Hepatocyte (in vitro differentiated cells): ENCODE results near the gene TROAP. TPM values are rescaled to one million over a fixed set of nuclear protein-coding genes. Genes with fewer than 3 reads are reported as not detected.

Experiments
- DNase-seq: peaks from one replicate; pipeline ENCODE4 v3.0.0-alpha.2; 2016; ENCODE audit warnings: low spot score
- H2AFZ ChIP-seq: fragments of 200-600 bp; sonication (generic); 2 replicates; pipeline ENCODE4 v1.6.0; 2016; ENCODE audit warnings: antibody characterized with exemption, mild to moderate bottlenecking
- H3K27ac ChIP-seq: fragments of 200-600 bp; sonication (generic); 2 replicates; pipeline ENCODE4 v1.5.1; 2016; ENCODE audit warnings: mild to moderate bottlenecking
- H3K27me3 ChIP-seq: fragments of 200-600 bp; sonication (generic); 2 replicates; pipeline ENCODE4 v1.6.1; 2016
- H3K36me3 ChIP-seq: fragments of 200-600 bp; sonication (generic); replicated peaks from 2 replicates; pipeline ENCODE4 v1.5.1; 2016; ENCODE audit warnings: low read depth; ENCODE audit not compliant: insufficient read depth
- H3K4me1 ChIP-seq: fragments of 200-600 bp; sonication (generic); 2 replicates; pipeline ENCODE4 v1.5.1; 2016; ENCODE audit warnings: mild to moderate bottlenecking, moderate library complexity; ENCODE audit not compliant: insufficient read depth
- H3K4me2 ChIP-seq: fragments of 200-600 bp; sonication (generic); 2 replicates; pipeline ENCODE4 v1.6.0; 2016
- H3K4me3 ChIP-seq: fragments of 200-600 bp; sonication (generic); 2 replicates; pipeline ENCODE4 v1.5.1; 2016; ENCODE audit warnings: mild to moderate bottlenecking
- H3K79me2 ChIP-seq: fragments of 200-600 bp; sonication (generic); 2 replicates; pipeline ENCODE4 v1.6.0; 2017; ENCODE audit warnings: mild to moderate bottlenecking
- H3K9me2 ChIP-seq: fragments of 200-600 bp; sonication (generic); replicated peaks from 2 replicates; pipeline ENCODE4 v1.6.0; 2017; ENCODE audit warnings: mild to moderate bottlenecking; ENCODE audit not compliant: insufficient read depth
- H3K9me3 ChIP-seq: fragments of 200-600 bp; sonication (generic); 2 replicates; pipeline ENCODE4 v1.5.1; 2016; ENCODE audit warnings: low read depth, mild to moderate bottlenecking
- H4K20me1 ChIP-seq: fragments of 200-600 bp; sonication (generic); 2 replicates; pipeline ENCODE4 v1.6.0; 2016; ENCODE audit warnings: mild to moderate bottlenecking; ENCODE audit not compliant: insufficient read depth, poor library complexity, severe bottlenecking
- EZH2 ChIP-seq: fragments of 200-600 bp; sonication (generic); IDR thresholded peaks from 2 replicates; pipeline ENCODE4 v1.6.1; 2016; ENCODE audit warnings: antibody characterized with exemption, mild to moderate bottlenecking, borderline replicate concordance
- EZH2phosphoT487 ChIP-seq: fragments of 200-600 bp; sonication (generic); IDR thresholded peaks from one replicate; pipeline ENCODE4 v1.6.1; 2018; ENCODE audit warnings: antibody characterized with exemption, mild to moderate bottlenecking, low read depth, moderate library complexity; ENCODE audit not compliant: unreplicated experiment, severe bottlenecking
- WGBS: methylation state at CpG from one replicate; pipeline ENCODE4 v1.1.6; 2016; ENCODE audit warnings: low lambda C conversion rate; ENCODE audit errors: missing lambda C conversion rate; 5-methylcytosine and 5-hydroxymethylcytosine counted together
- polyA plus RNA-seq: library from polyadenylated mRNA; unstranded; fragments of >200 nt; fragmentation: Nextera tagmentation; extraction: Ambion mirVana; gene quantifications from 2 replicates; pipeline ENCODE4 v1.2.1, GENCODE V29; 2016
- total RNA-seq: library from RNA; depleted of rRNA; stranded (reverse); fragments of >200 nt; gene quantifications from 2 replicates; pipeline ENCODE4 v1.2.3, GENCODE V29; 2014
- TF ChIP-seq, protein P1 (sequence below): fragments of 200-600 bp; sonication (generic); IDR thresholded peaks from 2 replicates; pipeline ENCODE4 v1.5.1; 2016; ENCODE audit warnings: antibody characterized with exemption, mild to moderate bottlenecking; ENCODE audit not compliant: poor library complexity

The TROAP gene
- total and polyA plus RNA-seq, 2 experiments from 2014 or later: 3.4 to 8.0 TPM

DNA sequence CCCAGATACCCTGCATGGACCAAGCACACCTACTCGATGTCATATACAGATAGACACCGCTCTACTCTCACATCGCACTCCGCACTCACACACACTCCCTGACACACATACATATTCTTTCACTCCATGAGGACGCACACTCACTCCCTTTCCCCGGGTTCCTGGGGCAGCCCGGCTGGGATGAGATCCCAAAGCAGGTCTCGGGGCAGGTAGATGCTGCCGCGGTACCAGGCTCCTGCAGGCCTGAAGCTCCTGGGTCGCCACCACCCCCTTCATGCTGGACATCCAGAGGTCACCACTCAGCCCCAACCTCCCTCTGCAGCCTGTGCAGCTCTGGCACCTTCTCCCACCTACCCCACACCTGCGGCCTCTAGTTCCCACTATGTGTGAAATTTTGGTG lies 11.6 kb downstream of the TROAP start:
- Histone ChIP-seq H3K9me2 (no peaks in the 10 kb centered on the region), H3K36me3 (no peaks in the 10 kb centered on the region), H3K4me3 (no peak overlapping the region), H4K20me1 (no peaks in the 10 kb centered on the region), H3K9me3 (no peaks in the 10 kb centered on the region), H2AFZ (no peak overlapping the region), H3K27me3 (peaks cover 53% of the 10 kb centered on the region), H3K27ac (no peak overlapping the region), H3K4me1 (peaks cover 11% of the 10 kb centered on the region), H3K79me2 (no peaks in the 10 kb centered on the region), H3K4me2 (no peak overlapping the region)
- DNase-seq: no peak
- TF ChIP-seq EZH2 (no peak), EZH2phosphoT487 (no peak)
- TF ChIP-seq, protein P1, sequence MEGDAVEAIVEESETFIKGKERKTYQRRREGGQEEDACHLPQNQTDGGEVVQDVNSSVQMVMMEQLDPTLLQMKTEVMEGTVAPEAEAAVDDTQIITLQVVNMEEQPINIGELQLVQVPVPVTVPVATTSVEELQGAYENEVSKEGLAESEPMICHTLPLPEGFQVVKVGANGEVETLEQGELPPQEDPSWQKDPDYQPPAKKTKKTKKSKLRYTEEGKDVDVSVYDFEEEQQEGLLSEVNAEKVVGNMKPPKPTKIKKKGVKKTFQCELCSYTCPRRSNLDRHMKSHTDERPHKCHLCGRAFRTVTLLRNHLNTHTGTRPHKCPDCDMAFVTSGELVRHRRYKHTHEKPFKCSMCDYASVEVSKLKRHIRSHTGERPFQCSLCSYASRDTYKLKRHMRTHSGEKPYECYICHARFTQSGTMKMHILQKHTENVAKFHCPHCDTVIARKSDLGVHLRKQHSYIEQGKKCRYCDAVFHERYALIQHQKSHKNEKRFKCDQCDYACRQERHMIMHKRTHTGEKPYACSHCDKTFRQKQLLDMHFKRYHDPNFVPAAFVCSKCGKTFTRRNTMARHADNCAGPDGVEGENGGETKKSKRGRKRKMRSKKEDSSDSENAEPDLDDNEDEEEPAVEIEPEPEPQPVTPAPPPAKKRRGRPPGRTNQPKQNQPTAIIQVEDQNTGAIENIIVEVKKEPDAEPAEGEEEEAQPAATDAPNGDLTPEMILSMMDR: no peak
- WGBS: 92% methylated on average over 12 of the region's 12 CpGs

GRCh38 chr12:49335118-49335954 lies 12.3 kb downstream of the TROAP start:
- Histone ChIP-seq H3K4me3 (no peak overlapping the region), H3K4me1 (peaks cover 11% of the 10 kb centered on the region), H3K27me3 (peaks cover 60% of the 10 kb centered on the region), H3K9me2 (no peaks in the 10 kb centered on the region), H3K4me2 (no peak overlapping the region), H3K79me2 (no peaks in the 10 kb centered on the region), H4K20me1 (no peaks in the 10 kb centered on the region), H3K9me3 (no peaks in the 10 kb centered on the region), H3K36me3 (no peaks in the 10 kb centered on the region), H3K27ac (no peak overlapping the region), H2AFZ (no peak overlapping the region)
- no peak for DNase-seq
- 82% methylated on average over 16 of the region's 16 CpGs for WGBS
- no peak for TF ChIP-seq EZH2
- no peak for TF ChIP-seq EZH2phosphoT487
- TF ChIP-seq, protein P1: no peak

DNA sequence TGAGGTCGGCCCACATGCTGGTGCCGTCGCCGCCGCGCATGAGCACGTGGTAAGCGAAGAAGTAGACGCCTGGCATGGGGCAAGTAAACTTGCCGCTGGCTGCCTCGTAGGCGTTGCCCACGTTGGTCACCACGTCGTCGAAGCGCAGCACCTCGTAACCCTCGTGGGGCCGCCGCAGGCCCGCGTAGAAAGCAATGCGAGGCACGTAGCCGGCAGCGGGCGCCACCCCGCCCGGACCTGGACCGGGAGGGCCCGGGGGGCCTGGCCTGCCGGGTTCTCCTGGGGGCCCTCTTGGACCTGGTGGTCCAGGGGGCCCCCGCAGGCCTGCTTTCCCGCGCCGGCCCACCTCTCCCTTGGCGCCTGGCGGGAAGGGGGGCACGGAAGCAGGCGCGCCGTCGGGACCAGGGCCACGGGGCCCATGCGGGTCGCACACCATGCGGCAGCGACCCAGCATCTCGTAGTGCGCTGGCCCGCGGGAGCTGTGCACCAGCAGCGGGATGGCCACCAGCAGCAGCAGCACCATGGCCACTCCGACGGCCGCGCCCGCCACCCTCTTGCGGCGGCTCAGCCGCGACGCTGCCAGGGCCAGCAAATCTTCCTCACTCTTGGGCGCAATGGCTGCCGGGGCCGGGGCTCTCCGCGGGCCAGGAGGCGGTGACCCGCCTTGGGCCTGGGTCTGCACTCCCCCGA lies 13.0 kb downstream of the TROAP start:
- H3K79me2 ChIP-seq: no peaks in the 10 kb centered on the region
- peaks cover 68% of the 10 kb centered on the region for H3K27me3 ChIP-seq
- no peaks in the 10 kb centered on the region for H3K36me3 ChIP-seq
- no peaks in the 10 kb centered on the region for H3K9me3 ChIP-seq
- no peak overlapping the region for H3K27ac ChIP-seq
- H3K9me2 ChIP-seq: no peaks in the 10 kb centered on the region
- H3K4me2 ChIP-seq: peak overlapping the region; percentile 97
- H3K4me1 ChIP-seq: peaks cover 11% of the 10 kb centered on the region
- no peaks in the 10 kb centered on the region for H4K20me1 ChIP-seq
- WGBS: 38% methylated on average over 58 of the region's 72 CpGs
- no peak overlapping the region for H2AFZ ChIP-seq
- TF ChIP-seq, protein P1: no peak
- TF ChIP-seq EZH2: no peak
- no peak for TF ChIP-seq EZH2phosphoT487
- DNase-seq: peak; percentile 5
- H3K4me3 ChIP-seq: no peak overlapping the region
